NCI-H524 treated with DMSO at 0.1 percent for 48 hours (cell line): ENCODE measurements around the gene DMBX1.

Experiments used
- DNase-seq: peaks from one replicate; lab custom pipeline; 2025; lab: John Stamatoyannopoulos, UW

Gene DMBX1

GRCh38 chr1:46506470-46507219 is 17.0 kb downstream of the DMBX1 start:
- DNase-seq = no peak

- DNase-seq = no peak
These were observed 19.1 kb downstream of the DMBX1 start for GRCh38 chr1:46508757-46509156.

- no peak for DNase-seq
These were observed 20.8 kb downstream of the DMBX1 start for GRCh38 chr1:46510341-46510997.

- no peak for DNase-seq
These were observed 21.3 kb downstream of the DMBX1 start for GRCh38 chr1:46510998-46511365.

- no peak for DNase-seq
These were observed 22.6 kb downstream of the DMBX1 start for GRCh38 chr1:46512135-46512791.

- no peak for DNase-seq
These were observed 23.2 kb downstream of the DMBX1 start for GRCh38 chr1:46512792-46513190.

- DNase-seq = no peak
These were observed 23.9 kb downstream of the DMBX1 start for GRCh38 chr1:46513536-46513935.

- DNase-seq = no peak
These were observed 25.9 kb downstream of the DMBX1 start for GRCh38 chr1:46515576-46515975.

- DNase-seq = no peak
These were observed 26.7 kb downstream of the DMBX1 start for GRCh38 chr1:46516200-46516950.

GRCh38 chr1:46517010-46517600 is 27.5 kb downstream of the DMBX1 start:
- no peak for DNase-seq

- DNase-seq = no peak
These were observed 28.4 kb downstream of the DMBX1 start for GRCh38 chr1:46517932-46518498.

- no peak for DNase-seq
These were observed 29.6 kb downstream of the DMBX1 start for GRCh38 chr1:46519209-46519608.

- no peak for DNase-seq
These were observed 30.7 kb downstream of the DMBX1 start for GRCh38 chr1:46520063-46520911.

- DNase-seq = no peak
These were observed 31.8 kb downstream of the DMBX1 start for GRCh38 chr1:46521414-46521813.

GRCh38 chr1:46522184-46522968 is 32.7 kb downstream of the DMBX1 start:
- no peak for DNase-seq

GRCh38 chr1:46522969-46523320 is 33.3 kb downstream of the DMBX1 start:
- no peak for DNase-seq

- peak; percentile 47 for DNase-seq
These were observed 34.1 kb downstream of the DMBX1 start for GRCh38 chr1:46523496-46524353.

GRCh38 chr1:46524843-46525242 is 35.2 kb downstream of the DMBX1 start:
- no peak for DNase-seq
